NOMO-1 treated with DMSO at 0.1 percent for 48 hours (cell line): ENCODE data around the gene SPATA13.
A peak's percentile ranks its signal among the peaks of the same experiment; 100 is the strongest.
"Not testable (repeated sequence)": the region's sequence is repeated elsewhere in the genome, so short reads cannot be mapped to it uniquely, and the experiment has no call there.

Source experiments
- DNase-seq: peaks from one replicate; lab custom pipeline; 2025; ENCODE audit not compliant: unreplicated experiment; lab: John Stamatoyannopoulos, UW

The SPATA13 gene

GRCh38 chr13:24160458-24161009 is at the start of gene SPATA13:
Gene SPATA13, plus strand, starts transcription at chr13:24160720. Its CDS starts 62,210 bp downstream, at chr13:24222930.
- peak; percentile 80 for DNase-seq

- no peak for DNase-seq
These were observed 47.7 kb upstream of the SPATA13 start for GRCh38 chr13:24112791-24113190.

GRCh38 chr13:24115671-24116070 is 44.8 kb upstream of the SPATA13 start:
- no peak for DNase-seq

DNA sequence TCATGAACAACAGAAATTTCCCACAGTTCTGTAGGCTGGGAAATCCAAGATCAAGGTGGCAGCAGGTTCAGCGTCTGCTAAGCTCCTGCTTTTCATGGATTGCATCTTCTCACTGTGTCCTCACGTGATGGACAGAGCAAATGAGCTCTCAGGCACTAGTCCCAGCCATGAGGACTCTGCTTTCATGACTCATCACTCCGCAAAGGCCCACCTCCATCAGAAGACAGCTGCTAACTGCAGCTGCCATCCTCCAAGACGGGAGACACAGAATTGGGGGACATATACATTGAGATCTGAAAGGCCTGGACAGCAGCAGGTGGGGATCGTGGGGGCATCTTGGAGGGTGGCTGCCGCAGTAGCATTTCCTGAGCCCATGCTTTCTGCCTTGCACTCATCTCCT is 44.4 kb upstream of the SPATA13 start:
- no peak for DNase-seq

DNA sequence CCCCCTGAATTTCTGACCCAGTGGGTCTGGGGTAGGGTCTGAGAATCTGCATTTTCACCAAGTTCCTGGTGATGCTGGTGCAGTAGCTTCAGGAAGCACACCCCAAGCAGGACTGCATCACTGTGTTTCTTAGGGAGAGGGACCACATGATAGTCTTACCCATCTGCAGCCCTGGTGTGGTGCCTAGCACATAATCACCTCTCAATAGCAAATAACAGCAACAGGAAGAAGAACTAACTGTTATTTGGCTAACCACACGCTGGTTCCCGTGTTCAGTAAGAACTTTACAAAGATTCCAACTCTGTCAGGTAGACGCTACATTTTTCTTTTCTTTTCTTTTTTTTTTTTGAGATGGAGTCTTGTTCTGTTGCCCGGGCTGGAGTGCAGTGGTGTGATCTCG is 41.9 kb upstream of the SPATA13 start:
- no peak for DNase-seq

DNA sequence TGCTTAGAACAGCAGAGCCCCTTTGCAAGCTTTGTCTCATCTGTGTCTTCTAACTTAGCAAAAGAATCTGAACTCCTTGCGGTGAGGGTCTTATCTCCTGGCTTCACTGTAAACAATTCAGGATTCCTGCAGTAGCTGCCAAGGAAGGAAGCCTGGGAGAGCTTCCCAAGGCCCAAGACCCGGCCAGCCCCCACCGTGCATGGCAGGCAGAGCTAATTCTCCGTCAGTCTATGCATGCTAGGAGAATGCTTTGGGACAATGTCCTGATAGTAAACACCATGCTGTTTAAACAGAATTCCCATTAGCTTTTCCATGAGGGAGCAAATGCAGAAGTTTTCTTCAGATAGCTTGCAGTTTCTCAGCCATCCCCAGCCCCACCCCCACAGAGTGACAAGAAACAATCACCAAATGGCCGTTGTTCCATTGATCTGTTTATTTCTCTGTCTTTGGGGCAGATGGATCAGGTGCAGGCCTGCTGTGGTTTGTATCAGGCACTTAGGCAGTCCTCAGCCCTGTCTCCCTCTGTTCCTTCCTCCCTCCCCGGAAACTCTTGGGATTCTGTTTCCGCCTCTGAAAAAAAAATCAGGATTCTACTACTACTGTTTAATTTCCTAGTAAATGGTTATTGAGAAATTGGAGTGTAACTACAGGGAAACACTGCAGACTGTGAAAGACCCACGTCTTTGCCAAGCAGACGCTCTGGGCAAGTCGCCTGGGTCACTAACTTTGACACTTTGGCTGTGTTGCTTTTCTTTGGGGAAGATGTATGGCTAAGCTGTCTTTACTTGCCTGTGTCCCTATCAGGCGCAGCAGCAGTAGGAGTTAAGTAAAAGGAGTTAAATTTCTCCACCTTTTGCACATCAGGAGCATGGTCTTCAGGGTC is 40.7 kb upstream of the SPATA13 start:
- no peak for DNase-seq

GRCh38 chr13:24122045-24122444 is 38.5 kb upstream of the SPATA13 start:
- DNase-seq: not testable (repeated sequence)

DNA sequence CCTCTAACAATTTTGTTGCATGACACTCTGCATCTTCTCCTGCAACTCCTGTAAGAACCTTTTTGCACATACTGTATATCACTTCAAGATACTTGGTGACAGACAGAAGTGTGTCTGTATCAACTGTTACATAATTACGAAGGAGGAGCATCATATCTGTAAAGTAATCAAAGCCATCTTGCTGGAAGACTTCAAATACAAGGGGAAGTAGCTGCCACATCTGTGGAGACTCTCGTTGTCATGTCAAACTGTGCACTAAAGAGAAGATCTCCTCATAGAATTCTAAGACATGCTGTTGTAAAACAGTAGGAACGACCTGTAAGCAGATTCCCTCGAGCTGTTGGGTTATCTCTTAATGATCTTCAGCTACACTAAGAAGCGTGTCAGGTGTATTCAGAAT is 38.0 kb upstream of the SPATA13 start:
- DNase-seq: no peak

DNA sequence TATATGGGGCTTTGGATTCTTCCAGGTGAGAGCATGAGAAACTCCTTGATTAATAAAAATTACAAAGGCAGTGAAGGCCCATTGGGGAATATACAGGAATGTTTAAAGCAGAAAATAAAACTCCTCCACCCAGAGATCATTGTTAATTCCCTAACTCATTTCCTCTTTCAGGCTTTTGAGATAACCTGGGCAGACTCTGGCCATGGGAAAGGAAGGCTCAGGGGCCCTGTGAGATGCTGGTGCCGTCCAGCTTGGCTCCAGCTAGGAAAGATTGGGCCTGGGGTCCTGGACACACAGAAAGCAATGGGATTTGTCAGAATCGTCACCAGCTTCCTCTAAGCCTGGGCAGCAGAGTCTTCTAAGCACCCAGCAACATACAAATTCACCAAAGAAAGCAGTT is 36.8 kb upstream of the SPATA13 start:
- no peak for DNase-seq

DNA sequence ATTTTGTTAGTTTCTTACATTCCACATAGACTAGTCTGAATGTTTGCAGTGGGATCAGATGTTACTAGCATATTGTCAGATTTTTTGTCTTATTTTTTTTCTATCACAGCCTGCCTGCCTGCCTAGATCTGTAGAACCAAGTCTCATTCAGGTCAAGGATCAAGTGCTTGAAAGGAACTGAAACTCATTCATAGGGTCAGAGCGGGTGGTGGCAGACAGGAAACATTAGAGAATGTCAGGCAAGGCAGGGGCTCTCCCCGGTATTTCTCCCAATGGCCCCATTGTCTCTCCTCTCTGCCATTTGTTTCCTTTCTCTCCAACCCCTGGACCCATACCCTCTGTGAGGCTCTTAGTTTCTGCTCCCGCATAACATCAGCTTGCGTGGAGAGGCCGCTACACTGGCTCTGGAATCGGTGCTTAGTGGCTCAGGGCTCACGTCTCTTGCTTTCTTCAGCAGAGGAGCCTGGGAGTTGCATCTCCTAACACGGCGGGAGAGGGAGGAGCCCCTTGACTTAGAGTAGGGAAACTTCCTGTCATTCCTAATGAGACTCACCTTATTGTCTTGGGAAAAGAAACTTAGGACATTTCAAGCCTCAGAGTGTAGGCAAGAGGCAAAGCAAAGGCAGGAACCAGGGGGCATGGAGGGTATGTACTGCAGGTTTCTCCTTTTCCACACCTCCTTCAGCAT is 35.6 kb upstream of the SPATA13 start:
- peak; percentile 69 for DNase-seq

- DNase-seq: no peak
These were observed 33.3 kb upstream of the SPATA13 start for GRCh38 chr13:24127116-24127631.

GRCh38 chr13:24128112-24128511 is 32.4 kb upstream of the SPATA13 start:
- DNase-seq: no peak

DNA sequence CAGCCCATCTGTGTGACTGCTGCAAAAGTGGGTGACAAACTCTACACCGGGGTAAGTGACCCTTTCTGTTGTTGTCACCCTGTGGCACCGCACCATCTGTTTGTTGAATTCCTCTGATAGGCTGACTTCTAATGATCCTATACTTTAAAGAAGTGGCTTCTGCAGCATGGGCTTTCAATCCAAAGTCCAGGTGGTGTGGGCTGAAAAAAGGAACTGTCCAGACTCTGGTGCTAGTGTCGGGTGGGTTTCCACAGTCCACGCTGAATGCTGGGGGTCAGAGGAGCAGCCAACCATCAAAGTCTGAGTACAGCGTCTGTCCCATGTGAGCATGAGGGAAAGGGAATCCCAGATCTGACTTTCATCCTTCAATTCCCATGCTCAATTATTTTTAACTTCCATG is 31.6 kb upstream of the SPATA13 start:
- DNase-seq: no peak

DNA sequence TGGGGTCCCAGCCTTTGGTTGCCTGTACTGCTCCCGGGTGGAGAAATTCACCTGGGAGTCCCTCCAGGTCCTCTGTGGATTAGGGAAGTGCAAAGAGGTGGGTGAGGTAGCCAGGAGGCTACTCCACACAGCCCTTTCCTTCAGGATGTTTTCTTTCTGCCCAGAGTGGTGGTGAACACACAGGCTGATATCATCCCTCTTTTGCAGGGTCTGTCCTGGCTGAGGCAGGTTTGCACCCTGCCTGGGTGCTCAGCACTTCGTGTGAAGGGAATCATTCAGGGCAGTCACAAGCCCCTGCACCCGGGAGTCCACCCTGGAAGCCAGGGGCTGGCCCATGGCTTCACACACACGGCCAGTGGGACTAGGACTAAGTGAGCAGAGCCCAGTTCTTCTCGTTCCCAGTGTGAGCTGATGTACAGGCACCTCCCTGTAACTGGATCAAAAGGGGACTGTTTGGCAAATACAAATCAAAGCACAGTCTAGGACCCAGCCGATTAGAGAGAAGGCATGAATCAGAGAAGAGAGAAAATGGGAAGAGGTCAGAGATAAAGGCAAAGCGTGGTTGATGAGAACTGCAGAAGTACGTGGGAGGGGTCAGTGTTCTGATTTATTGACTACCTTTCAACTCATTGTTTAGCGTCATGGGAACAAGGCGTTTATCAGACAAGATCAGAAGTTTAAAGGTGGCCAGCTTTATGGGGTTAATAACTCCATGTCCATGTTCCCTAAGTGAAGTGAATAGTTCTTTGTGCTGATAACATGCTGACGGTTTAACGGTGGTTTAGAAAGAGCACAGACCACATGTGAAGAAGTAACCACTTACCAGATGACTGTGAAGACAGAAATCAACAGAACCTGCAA is 30.4 kb upstream of the SPATA13 start:
- DNase-seq: peak; percentile 7

- no peak for DNase-seq
These were observed 28.8 kb upstream of the SPATA13 start for GRCh38 chr13:24131749-24132148.

- no peak for DNase-seq
These were observed 27.3 kb upstream of the SPATA13 start for GRCh38 chr13:24133021-24133795.

- no peak for DNase-seq
These were observed 26.3 kb upstream of the SPATA13 start for GRCh38 chr13:24134231-24134630.

DNA sequence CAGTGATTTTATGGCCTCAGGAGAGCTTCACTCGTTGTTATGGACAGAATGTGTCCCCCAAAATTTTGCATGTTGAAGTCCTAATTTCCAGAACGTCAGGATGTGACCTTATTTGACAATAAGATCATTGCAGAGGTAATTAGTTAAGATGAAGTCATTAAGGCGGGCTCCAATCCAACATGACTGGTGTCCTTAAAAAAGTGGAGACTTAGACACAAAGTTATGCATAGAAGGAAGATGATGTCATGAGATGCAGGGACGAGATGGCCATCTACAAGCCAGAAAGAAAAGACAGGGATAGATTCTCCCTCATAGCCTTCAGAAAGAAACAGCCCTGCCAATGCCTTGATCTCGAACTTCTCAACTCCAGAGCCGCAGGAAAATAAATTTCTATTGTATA is 25.8 kb upstream of the SPATA13 start:
- no peak for DNase-seq

DNA sequence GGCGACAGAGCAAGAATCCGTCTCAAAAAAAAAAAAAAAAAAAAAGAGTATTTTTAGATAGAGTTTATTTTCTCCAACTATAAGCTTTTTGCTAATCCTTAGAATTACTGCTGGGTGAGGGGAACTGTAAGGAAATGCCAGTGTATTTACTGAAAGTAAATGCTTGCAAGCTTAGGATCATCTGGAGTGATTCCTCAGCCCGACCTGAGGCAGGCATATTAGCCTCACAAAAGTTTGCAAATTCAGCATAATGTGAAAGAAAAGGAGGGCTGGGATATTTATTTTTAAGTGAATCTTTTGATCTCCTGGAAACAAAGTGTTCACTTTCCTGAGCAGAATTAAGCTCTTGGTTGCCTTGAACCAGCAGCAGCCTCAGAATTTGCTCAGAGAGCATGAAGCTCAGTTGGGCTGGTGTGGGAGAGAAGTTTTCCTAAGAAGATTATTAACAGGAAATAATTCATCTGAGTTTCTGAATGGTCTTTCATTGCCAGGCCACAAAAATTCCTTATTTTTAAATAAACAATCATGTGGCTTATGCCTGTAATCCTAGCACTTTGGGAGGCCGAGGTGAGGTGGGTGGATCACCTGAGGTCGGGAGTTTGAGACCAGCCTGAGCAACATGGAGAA is 24.7 kb upstream of the SPATA13 start:
- DNase-seq: no peak

DNA sequence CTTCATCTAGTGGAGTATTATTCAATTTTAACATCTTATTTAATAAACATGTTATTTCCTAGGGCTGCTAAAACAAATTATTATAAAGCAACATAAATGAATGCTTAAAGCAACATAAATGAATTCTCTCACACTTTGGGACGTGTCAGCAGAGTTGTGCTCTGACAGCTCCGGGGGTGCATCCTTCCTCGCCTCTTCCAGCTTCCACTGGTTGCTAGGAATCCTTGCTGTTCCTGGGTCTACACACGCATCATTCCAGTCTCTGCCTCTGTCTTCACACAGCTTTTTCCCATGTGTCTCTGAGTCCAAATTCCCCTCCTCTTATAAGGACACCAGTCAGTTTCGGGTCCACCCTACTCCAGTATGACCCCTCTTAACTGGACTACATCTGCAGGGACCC is 21.6 kb upstream of the SPATA13 start:
- no peak for DNase-seq
